Type B pancreatic cell (in vitro differentiated cells): ENCODE data around the gene SNED1. TPM values are rescaled to one million over a fixed set of nuclear protein-coding genes. Genes with fewer than 3 reads are reported as not detected.

Experiments
- DNase-seq: peaks from one replicate; pipeline ENCODE4 v3.0.0; 2021; ENCODE audit warnings: mixed read lengths; ENCODE audit not compliant: unreplicated experiment; ENCODE audit errors: extremely low spot score
- H3K27ac Mint-ChIP-seq: 2 replicates; pipeline ENCODE4 v1.8.0; 2021; ENCODE audit warnings: mild to moderate bottlenecking, mixed read lengths
- H3K27me3 Mint-ChIP-seq: 2 replicates; pipeline ENCODE4 v1.8.0; 2021; ENCODE audit warnings: mixed read lengths
- H3K36me3 Mint-ChIP-seq: 2 replicates; pipeline ENCODE4 v1.8.0; 2021; ENCODE audit warnings: mixed read lengths
- H3K4me1 Mint-ChIP-seq: one replicate; pipeline ENCODE4 v1.8.0; 2021; ENCODE audit warnings: mixed read lengths; ENCODE audit not compliant: unreplicated experiment
- H3K4me3 Mint-ChIP-seq: 2 replicates; pipeline ENCODE4 v1.8.0; 2021; ENCODE audit warnings: mild to moderate bottlenecking, mixed read lengths
- H3K9me3 Mint-ChIP-seq: 2 replicates; pipeline ENCODE4 v1.8.0; 2021; ENCODE audit warnings: mixed read lengths
- CTCF ChIP-seq: fragments of 200-600 bp; sonication (generic); conservative IDR thresholded peaks from 2 replicates; pipeline ENCODE4 v1.5.0; 2021; ENCODE audit warnings: antibody characterized with exemption, mild to moderate bottlenecking
- total RNA-seq: library from RNA; stranded (reverse); gene quantifications from 2 replicates; pipeline ENCODE4 v1.2.1, GENCODE V29; 2021; ENCODE audit warnings: low replicate concordance

Gene SNED1
- total RNA-seq, 1 donor from 2014 or later, result 140 TPM

DNA sequence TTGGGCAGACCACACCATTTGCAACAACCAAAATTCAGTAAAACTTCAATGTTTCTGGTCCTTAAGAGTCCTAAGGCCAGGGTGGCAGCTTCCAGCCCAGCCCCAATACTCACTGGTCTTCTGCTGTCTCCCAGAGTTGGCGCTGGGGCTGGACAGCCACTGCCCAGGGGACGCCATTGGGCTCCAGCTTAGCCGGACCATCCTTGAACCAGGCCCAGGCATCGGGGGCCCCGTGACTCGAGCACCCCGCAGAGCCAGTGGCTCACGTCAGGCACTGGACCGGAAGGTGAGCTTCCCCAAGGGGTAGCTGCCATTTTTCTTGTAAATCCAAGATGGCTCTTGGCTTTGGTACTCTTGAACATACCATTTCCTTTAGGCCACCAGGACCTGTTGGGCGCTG, 21.8 kb downstream of the SNED1 start:
- no peak overlapping the region for H3K4me3 Mint-ChIP-seq
- no peaks in the 10 kb centered on the region for H3K4me1 Mint-ChIP-seq
- no peak for TF ChIP-seq CTCF
- H3K36me3 Mint-ChIP-seq, result peaks cover 21% of the 10 kb centered on the region
- no peak overlapping the region for H3K27ac Mint-ChIP-seq
- no peaks in the 10 kb centered on the region for H3K27me3 Mint-ChIP-seq
- H3K9me3 Mint-ChIP-seq, result peaks cover 13% of the 10 kb centered on the region
- DNase-seq, result peak; percentile 53

GRCh38 chr2:241020629-241021190, 22.3 kb downstream of the SNED1 start:
- H3K4me1 Mint-ChIP-seq, result no peaks in the 10 kb centered on the region
- H3K27ac Mint-ChIP-seq, result no peak overlapping the region
- no peaks in the 10 kb centered on the region for H3K27me3 Mint-ChIP-seq
- no peak for DNase-seq
- H3K36me3 Mint-ChIP-seq, result peaks cover 19% of the 10 kb centered on the region
- TF ChIP-seq CTCF, result no peak
- H3K9me3 Mint-ChIP-seq, result peaks cover 17% of the 10 kb centered on the region
- no peak overlapping the region for H3K4me3 Mint-ChIP-seq

DNA sequence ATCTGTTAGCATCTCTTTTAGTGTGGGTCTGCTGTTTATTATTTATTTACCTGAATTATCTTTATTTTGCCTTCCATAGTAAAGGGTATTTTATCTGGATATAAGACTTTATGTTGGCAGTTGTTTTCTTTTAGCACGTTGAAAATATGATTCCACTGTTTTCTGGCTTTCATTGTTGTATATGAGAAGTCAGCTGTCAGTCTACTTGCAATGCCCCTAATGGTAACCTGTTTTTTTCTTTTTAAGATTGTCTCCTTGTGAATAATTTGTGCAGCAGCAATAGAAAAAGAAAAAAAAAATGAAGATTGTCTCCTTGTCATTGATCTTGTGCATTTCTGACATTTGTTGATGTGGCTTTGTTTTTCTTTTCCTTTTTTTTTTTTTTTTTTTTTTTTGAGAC, 27.2 kb downstream of the SNED1 start:
- Mint-ChIP-seq H3K4me1 (no peaks in the 10 kb centered on the region), H3K27me3 (no peaks in the 10 kb centered on the region), H3K9me3 (peaks cover 18% of the 10 kb centered on the region), H3K4me3 (no peak overlapping the region), H3K36me3 (peaks cover 30% of the 10 kb centered on the region), H3K27ac (no peak overlapping the region)
- no peak for DNase-seq
- TF ChIP-seq CTCF, result no peak

- Mint-ChIP-seq H3K4me1 (peaks cover 4% of the 10 kb centered on the region), H3K4me3 (no peak overlapping the region), H3K36me3 (peaks cover 28% of the 10 kb centered on the region), H3K27ac (no peak overlapping the region), H3K27me3 (peaks cover 11% of the 10 kb centered on the region), H3K9me3 (peaks cover 5% of the 10 kb centered on the region)
- peak; percentile 69 for DNase-seq
- no peak for TF ChIP-seq CTCF
These were observed 31.3 kb downstream of the SNED1 start for GRCh38 chr2:241029599-241030332.

DNA sequence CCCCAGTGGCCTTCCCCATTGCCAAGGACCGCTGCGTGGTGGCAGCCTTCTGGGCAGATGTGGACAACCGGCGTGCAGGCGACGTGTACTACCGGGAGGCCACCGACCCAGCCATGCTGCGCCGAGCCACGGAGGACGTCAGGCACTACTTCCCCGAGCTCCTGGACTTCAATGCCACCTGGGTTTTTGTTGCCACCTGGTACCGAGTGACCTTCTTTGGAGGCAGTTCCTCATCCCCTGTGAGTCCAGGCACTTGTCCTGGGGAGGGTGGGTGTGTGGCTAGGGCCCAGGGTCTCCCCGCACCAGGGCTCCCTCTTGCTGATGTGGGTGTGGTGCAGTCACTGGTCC, 31.9 kb downstream of the SNED1 start:
- peaks cover 15% of the 10 kb centered on the region for H3K27me3 Mint-ChIP-seq
- no peak overlapping the region for H3K4me3 Mint-ChIP-seq
- H3K9me3 Mint-ChIP-seq, result peaks cover 5% of the 10 kb centered on the region
- DNase-seq, result peak; percentile 67
- no peak overlapping the region for H3K27ac Mint-ChIP-seq
- H3K4me1 Mint-ChIP-seq, result peaks cover 4% of the 10 kb centered on the region
- peaks cover 28% of the 10 kb centered on the region for H3K36me3 Mint-ChIP-seq
- no peak for TF ChIP-seq CTCF
